HG02840 (cell line): ENCODE measurements around the gene MRPS11.
"Not testable (repeated sequence)": the region's sequence is repeated elsewhere in the genome, so short reads cannot be mapped to it uniquely, and the experiment has no call there.

Experiments
- ATAC-seq: cut with Tn5 transposase; IDR thresholded peaks from one replicate; pipeline ENCODE4 v1.9.1; 2021; ENCODE audit warnings: mild to moderate bottlenecking, moderate library complexity, moderate number of reproducible peaks; ENCODE audit not compliant: unreplicated experiment, low FRiP score

The MRPS11 gene

DNA sequence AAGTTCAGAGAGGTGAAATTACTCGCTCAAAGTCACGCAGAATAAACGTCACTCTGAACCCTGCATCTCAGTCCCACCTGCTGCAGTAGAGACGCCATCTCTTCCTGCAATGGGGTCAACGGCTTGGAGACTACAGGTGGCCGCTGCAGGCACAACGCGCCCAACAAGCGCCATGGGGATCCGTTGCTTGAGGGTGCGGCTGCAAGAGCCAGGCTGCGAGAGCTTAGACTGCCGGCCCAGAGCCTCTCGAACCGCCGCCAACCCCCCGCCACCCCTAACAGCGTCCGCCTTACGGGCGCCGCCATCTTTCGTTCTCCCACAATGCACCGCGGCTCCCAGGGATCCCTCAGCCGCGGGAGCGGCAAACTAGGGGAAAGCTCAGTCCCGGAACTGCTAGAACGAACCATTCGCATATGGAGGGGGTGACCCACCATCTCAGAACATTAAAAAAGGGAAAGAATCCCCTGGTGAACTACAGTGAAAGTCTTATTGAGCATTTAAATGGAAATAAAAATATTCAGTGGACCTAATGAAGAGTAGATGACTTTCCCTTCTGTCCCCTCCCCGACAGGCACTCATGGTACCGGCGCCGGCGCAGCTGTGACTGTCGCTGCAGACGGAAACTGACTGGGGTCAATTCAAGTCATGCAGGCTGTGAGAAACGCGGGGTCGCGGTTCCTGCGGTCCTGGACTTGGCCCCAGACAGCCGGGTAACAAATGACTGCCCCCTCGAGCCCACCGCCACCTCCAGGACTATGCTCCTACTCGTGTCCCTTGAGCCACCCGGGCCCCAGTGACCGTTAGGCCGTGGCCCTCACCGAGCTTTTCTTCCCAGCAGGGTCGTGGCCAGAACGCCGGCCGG, at the start of gene MRPS11, which contains the start of gene MRPL46:
TSS of gene MRPS11 (plus strand) at position 636 of the 862 bp plus-strand sequence. CDS start at position 646, 10 bp downstream.
TSS of gene MRPL46 (minus strand) at position 316 of the 862 bp plus-strand sequence. CDS start at position 305, 11 bp downstream.
- peak; percentile 89 for ATAC-seq

DNA sequence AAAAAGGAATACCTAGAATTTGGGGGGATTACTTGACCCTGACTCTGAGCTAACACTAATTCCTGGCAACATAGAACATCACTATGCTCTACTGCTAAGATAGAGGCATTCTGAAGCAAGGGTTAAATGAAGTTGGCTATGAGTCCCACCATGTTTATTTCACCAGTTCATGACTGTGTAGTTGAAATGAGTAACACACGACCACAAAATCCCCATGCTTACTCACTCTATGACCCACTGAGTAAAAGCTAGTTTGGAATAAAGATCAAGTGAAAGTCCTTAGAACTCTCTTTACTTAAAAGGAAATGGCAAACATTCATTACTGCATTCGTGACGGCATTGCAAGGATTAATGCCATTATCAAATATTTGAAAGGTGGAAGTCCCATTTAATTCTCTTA, 47.7 kb upstream of the MRPS11 start:
- no peak for ATAC-seq

DNA sequence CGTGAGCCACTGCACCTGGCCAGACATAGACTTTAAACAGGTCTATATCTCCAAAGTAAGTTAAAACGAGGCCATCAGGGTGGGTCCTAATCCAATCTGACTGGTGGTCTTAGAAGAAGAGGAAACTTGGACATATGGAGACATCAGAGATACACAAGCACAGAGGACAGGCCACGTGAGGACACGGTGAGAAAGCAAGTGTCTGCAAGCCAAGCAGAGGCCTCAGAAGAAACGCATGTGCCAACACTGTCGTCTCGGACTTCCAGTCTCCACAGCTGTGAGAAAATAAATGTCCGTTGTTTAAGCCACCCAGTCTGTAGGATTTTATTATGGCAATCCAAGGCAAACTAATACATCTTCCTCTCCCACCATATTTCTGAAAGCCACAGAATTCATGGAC, 44.2 kb upstream of the MRPS11 start:
- ATAC-seq, result no peak

DNA sequence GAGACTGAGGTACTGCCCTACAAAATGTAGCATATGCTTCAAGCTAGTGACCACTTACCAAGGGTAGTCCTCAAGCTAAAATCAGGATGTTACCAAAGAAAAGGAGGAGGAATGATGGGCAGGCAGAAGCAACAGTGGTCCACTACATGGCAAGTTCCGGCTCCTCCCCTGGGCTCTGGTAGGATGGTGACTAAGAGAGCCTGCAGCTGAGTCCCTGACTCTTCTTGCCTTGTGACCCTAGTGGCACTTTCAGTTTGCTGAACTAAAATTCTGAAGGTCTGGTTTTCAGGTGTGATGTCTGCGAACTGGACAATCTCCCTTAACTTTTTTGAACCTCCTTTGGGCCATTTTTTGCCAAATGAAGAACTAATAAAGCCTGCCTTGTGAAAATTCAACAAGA, 41.2 kb upstream of the MRPS11 start:
- ATAC-seq, result no peak

DNA sequence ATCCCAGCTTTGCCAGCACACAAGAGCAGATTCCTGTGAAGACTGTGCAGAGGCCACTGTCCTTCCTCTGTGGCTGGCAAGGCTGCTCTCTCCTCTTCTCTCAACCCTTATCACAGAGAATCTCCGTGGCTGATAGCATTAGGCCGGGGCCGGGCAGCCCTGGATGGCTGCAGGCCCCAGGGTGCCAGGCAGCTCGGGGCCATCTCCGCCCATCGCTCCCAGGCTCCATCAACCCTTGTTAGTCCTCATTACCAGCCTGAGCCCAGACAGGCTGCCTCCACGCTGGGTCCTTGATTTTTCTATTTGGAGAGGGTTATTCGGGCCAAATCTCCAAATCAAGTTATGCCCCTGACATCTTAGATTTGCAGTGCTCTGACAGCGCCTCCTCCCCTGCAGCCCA, 39.5 kb upstream of the MRPS11 start:
- ATAC-seq, result no peak

DNA sequence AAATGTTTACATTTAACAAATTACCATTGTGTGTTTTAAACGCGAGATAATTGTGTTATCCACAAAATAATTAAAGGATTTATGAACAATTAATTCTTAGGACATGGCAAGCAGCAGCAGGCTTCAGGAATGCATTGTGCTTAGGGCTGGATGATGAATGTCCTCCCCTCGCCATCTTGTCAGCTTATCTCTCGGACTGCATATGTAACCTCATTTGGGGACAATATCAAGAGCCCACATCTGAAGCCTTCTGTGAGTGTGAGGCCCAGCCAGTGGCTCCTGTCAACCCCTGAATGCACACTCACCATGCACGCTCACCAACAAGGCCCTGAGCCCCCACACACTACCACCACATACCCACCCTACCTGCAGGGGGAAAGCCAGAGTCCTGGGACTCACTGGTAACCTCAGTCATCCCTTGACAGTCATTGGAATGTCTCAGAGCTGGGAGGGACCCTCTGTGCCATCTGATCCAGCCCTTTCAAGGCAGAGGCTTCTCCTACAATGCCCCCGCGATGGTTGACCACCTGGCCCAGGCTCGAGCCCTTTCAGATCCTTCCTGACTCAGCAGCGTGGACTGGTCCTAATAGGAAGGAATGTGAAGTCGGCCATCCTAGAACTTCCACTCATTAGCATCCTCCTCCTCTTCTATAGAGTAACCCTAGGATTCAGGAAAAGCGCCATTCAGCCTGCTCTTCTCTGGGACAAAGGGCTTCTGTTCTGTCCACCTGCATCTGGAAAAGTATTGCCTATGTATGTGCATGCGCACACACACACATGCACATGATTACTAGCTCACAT, 38.5 kb upstream of the MRPS11 start:
- no peak for ATAC-seq

DNA sequence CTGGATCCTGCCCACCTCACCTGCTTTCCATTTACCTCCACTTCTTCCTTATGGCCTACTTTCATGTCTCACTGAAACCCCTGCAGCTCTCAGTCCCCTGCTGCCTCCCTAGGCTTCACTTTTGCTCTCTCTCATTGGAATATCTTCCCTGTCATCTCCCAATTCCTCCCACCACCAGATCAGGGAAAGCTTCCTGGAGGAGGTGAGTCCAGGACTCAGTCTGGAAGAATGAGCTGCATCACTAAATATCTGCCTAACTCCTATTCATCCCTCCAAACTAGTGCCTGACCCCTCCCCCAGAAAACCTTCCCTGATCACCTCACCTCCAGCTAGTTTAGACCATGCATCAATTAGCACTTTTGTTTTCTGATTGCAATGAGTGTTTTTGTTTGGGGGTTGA, 37.5 kb upstream of the MRPS11 start:
- no peak for ATAC-seq

DNA sequence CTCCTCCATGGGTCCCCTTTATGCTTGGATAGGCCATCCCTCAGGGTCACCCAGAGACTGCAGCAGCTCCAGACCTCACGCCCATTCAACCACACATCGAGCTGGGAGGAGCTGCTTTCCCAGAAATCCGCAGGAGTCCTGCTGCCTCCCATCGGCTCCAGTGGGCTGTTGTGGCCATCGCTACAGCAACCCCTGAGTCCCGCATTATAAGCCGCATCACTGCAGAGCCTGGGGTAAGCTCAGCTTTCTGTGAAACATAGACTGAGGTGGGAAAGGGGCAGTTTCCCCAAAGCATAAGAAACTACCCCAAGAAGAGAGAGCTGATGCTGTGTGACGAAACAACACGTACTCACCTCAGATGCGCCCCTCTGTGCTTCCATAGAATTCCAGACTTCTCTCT, 36.1 kb upstream of the MRPS11 start:
- no peak for ATAC-seq

DNA sequence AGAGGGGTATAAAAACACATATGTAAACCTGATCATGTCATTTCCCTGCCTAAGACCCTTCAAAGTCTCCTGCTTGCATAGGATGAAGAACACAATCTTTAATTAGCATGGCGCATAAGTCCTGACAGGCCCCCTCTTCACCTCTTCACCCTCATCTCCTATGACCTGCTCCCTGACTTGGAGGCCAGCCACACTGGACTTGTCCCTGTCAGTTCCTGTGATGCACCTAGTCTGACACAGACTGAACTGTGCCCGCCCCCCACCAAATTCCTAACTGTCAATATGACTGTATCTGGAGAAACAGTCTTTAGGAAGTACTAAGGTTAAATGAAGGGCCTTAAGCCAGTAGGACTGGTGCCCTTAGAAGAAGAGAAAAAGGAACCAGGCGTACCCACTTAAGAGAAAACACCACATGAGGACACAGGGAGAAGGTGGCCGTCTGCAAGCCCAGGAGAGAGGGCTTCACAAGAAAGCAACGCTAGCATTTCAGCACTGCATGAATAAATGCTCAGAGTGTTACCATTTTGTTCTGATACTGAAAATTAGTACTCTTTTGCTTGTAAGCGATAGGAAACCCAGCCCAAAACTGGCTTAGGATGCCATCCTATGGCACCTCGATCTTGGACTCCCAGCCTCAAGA, 34.3 kb upstream of the MRPS11 start:
- ATAC-seq, result no peak

DNA sequence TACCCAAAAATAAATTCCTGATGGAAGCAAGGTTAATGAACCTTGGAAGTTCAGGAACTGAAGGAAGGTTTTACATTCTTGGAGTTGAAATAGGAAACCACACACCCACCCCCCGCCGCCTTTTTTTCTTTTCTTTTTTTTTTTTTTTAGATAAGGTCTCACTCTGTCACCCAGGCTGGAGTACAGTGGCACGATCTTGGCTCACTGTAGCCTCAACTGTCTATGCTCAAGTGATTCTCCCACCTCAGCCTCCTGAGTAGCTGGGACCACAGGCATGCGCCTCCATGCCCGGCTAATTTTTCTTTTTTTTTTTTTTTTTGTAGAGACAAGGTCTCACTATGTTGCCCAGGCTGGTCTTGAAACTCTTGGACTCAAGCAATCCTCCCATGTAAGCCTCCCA, 33.4 kb upstream of the MRPS11 start:
- ATAC-seq, result not testable (repeated sequence)

DNA sequence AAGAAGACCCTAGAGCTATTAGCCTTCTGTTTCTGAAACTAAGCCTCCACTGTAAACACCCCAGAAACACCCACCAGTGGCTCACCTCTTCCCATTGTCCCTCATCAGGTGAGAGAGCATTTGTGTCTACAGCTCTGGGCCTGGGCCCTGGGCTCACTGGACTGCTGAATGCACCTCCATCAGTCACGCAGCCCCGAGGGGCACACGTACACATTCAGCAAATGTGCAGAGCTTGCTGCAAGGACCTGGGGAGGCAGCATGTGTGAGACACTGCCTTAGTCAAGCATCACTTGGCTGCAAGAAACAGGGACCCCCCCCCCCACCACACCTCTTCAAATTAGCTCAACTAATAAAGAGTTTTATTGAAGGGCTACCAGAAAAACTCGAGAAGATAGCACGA, 29.3 kb upstream of the MRPS11 start:
- no peak for ATAC-seq

DNA sequence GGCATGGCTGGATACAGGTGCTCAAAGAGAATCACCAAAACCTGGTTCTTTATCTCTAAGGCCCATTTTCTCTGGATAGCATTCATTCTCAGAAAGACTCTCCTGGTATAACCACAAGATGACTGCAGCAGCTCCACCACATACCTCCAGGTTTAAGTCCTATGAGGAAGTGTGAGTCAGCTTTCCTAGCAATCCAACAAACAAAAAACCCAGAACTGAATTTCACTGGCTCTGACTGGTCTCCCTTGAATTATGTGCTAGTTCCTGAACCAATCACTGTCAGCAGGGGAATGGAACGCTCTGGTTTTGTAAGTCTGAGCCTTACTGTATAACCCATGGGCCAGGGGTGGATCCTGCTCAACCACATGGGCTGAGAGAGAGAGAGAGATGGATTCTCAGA, 27.5 kb upstream of the MRPS11 start:
- no peak for ATAC-seq

DNA sequence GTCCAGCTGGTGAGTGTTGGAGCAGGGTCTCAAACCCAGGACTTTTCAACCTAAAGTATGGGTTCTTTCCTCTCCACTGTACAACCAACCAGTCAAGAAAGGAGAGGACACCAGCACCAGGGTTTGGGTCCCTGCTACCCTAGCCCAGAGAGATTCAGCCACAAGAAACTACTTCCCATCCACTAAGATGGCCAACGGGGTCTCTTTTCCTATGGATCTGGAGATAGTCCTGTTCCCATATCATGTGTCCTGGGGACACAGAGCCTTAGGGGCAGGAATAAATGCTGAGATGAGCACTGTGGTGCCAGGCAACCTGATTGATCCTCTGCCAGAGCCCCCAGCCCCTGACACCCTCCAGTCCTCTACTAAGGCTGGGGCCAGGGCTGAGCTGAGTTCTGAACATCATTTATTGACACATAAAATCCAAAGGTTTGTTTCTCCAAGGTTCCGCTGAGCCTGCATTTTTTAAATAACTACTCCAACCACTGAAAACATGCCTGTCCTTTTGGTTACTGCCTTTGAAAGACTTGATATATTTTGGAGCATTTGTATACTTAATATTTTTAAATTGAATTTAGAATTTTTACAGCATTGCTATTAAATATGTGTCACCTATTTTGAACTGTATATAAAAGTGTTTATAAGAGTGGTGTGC, 26.3 kb upstream of the MRPS11 start:
- no peak for ATAC-seq

DNA sequence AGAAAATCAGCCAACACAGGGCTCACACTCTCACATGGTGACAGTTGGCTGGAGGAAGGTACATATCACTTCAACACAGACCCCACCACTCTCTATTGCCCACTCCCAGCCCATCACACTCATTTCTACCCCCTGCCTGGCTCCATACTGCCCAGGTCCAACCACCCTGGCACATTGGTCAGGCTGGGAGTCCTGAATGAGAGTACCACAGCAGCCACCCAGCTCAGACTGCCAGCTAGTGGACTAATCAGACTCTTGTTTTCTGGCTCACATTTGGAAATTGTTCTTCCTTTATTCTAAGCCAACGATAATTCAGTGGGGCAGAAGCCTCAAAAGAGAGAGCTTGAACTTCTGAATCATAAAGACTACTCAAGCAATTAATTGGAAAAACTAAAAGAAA, 20.3 kb upstream of the MRPS11 start:
- ATAC-seq, result no peak

DNA sequence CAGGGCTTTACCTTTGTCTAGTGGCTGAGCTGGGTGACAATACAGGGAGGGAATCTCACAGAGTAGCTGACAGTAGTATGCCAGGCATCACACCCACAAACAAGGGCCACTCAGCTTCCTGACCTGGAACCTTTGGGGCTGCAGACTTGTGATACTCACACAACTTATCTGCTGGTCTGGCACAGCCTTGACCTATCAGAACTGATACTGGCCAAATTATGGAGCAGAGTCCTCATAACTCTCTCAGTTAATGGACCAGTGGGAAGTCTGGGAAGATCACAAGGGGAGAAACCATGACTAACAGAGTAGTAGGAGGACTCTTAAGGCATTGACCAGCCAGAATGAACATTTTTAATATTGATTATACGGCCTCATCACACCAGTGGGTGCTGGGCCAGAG, 19.8 kb upstream of the MRPS11 start:
- ATAC-seq, result no peak

DNA sequence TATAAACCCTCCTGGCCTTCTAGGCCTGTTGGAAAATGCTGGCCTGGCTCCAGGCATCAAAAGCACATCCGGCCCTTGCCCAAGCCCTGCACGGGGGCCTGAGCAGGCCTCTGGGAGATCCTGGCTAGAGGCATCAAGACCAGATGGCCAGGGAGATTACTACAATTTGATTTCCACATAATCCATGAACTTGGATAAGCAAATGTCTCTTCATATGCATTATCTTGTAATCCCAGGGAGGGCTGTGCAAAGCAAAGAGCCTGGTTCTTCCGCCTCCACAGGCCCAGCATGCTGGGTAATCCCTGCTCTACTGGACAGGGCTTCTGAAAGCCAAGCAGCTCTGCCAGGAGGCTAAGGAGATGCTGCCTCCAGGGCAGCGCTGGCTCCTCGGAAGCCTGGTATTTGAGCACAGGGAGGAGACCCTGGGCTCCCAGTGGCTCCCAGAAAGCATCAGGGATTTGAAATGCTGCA, 18.5 kb upstream of the MRPS11 start:
- no peak for ATAC-seq

DNA sequence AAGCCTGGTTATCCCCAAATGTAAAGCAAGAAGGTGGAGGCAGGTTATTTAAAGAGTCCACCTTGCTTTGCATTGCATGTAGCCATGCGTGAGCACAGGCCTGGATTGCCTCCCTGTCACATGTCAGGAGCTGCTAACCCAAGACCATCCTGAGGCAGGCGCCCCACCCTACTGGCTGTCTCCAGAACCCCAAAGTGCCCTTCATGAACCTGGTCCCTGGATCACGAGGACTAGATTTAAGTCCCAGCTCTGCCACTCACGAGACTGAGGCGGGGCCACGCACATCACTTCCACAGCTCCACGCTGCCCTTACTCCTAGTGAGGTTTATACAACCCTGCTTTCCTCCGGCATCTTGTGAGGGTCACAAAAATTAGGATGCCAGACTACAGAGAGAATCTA, 17.9 kb upstream of the MRPS11 start:
- no peak for ATAC-seq

DNA sequence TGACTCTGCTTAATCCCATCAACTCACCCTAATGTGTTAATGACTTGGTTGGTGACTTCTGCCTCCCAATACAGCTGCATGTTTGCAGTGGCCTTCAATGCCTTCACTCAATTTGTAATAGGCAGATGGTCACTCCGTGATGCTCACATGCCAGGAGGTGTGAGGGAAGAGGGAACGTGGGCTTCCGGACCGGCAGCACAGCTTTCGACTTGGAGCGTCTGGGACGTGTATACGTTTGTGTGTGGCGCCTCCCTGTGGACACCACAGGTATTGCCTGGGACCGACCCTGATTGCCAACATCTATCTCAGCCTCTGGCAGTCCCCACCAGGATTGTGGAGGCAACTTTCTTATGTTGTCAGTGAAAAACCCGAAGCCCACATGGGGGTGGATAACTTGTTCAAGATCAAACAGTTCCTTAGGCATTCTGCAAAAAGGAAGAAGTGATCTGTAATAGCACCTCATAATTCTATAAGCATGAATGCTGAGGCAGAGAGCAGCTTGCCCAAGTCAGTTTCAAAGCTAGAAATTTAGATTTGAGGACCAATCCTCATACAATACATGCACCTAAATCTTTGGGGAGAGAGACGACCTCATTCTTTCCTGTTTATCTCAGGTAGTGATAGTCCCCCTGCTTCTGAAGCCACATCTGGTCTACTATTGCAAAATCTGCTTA, 17.2 kb upstream of the MRPS11 start:
- ATAC-seq, result no peak

DNA sequence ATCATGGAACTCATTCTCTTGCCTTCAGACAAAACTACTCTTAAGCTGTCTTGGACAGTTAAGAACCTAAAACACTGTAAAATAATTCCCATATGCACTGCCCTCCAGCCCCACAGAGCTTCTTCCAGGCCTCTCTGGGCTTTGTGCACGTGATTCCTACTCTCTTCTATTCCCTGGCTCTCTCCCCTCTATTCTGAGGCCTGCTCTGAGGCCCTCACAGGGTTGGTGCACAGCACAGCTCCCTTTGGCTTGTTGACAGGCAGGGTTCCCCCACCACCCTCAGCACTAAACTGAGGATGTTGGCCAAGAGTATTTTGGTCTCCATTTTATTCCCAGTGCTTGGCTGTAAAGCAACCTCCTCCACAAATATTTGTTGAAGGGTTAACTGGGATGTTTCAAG, 13.9 kb upstream of the MRPS11 start:
- no peak for ATAC-seq

DNA sequence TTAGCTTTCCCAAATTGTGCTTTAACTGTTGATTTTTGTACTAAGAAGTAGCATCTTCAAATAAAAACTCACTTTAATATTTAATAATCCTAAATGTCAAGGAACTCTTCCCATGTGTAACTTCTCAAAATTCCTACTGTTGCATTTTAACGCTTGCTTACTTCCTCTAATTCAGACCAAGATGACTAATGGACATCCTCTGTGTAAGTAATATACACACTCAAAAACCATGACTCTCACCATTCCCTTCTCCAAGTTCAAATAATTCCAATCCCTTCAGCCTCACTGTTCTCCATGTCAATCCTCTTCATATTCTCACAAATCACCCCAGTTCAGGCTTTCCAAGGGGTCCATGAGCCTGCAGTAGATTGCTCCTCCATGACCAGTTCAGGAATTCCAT, 13.3 kb upstream of the MRPS11 start:
- ATAC-seq, result no peak
